Kidney epithelial cell (primary cell): ENCODE measurements around the gene SKIDA1. TPM values are rescaled to one million over a fixed set of nuclear protein-coding genes. Genes with fewer than 3 reads are reported as not detected.

Experiments used
- DNase-seq: peaks from one replicate; pipeline ENCODE4 v3.0.0-alpha.2; 2010; ENCODE audit warnings: low read depth
- H3K27me3 ChIP-seq: 2 replicates; pipeline ENCODE4 v1.6.0; 2011; ENCODE audit warnings: low read length; ENCODE audit not compliant: control insufficient read depth, insufficient read depth
- H3K36me3 ChIP-seq: 2 replicates; pipeline ENCODE4 v1.5.1; 2011; ENCODE audit warnings: low read length; ENCODE audit not compliant: control insufficient read depth, insufficient read depth
- H3K4me3 ChIP-seq: 2 replicates; pipeline ENCODE4 v1.5.1; 2011; ENCODE audit warnings: low read depth, mild to moderate bottlenecking, control low read depth, low read length
- CTCF ChIP-seq: IDR thresholded peaks from 2 replicates; pipeline ENCODE4 v1.5.1; 2011; ENCODE audit warnings: mild to moderate bottlenecking, moderate library complexity, low read length, control low read depth, inconsistent platforms; ENCODE audit not compliant: insufficient read depth, poor library complexity, severe bottlenecking
- total RNA-seq: library from RNA; depleted of rRNA; stranded (reverse); fragments of >200 nt; gene quantifications from 2 replicates; pipeline ENCODE4 v1.2.3, GENCODE V29; 2015

The SKIDA1 gene
- total RNA-seq, 1 donor from 2014 or later = 1.5 TPM

GRCh38 chr10:21524526-21525366, 736 bp downstream of the SKIDA1 start:
- no peak for DNase-seq
- Histone ChIP-seq H3K4me3 (peak overlapping the region; percentile 49), H3K36me3 (no peaks in the 10 kb centered on the region), H3K27me3 (no peaks in the 10 kb centered on the region)
- TF ChIP-seq CTCF = no peak

GRCh38 chr10:21524131-21524525, 1.4 kb downstream of the SKIDA1 start:
- Histone ChIP-seq H3K4me3 (no peak overlapping the region), H3K36me3 (no peaks in the 10 kb centered on the region), H3K27me3 (no peaks in the 10 kb centered on the region)
- no peak for TF ChIP-seq CTCF
- DNase-seq = no peak

- no peaks in the 10 kb centered on the region for H3K27me3 ChIP-seq
- no peak for TF ChIP-seq CTCF
- no peaks in the 10 kb centered on the region for H3K36me3 ChIP-seq
- no peak overlapping the region for H3K4me3 ChIP-seq
- no peak for DNase-seq
Observed at GRCh38 chr10:21523557-21524008, 1.9 kb downstream of the SKIDA1 start.

- Histone ChIP-seq H3K27me3 (no peaks in the 10 kb centered on the region), H3K4me3 (no peak overlapping the region), H3K36me3 (no peaks in the 10 kb centered on the region)
- no peak for DNase-seq
- no peak for TF ChIP-seq CTCF
Observed at GRCh38 chr10:21522631-21523406, 2.7 kb downstream of the SKIDA1 start.

- Histone ChIP-seq H3K27me3 (no peaks in the 10 kb centered on the region), H3K4me3 (no peak overlapping the region), H3K36me3 (no peaks in the 10 kb centered on the region)
- no peak for TF ChIP-seq CTCF
- no peak for DNase-seq
Observed at GRCh38 chr10:21521751-21522533, 3.5 kb downstream of the SKIDA1 start.
